AG04450 (cell line): ENCODE results near the gene FRMPD2. TPM values are rescaled to one million over a fixed set of nuclear protein-coding genes. Genes with fewer than 3 reads are reported as not detected.

Experiments
- CTCF ChIA-PET: fragments of 300-600, 350-600 bp; formaldehyde crosslinking; extraction: SDS; loops from one replicate; lab custom pipeline; 2022; ENCODE audit warnings: antibody characterized with exemption, inconsistent platforms; lab: Charles Lee
- POLR2A ChIA-PET: fragments of 350-600 bp; formaldehyde crosslinking; extraction: SDS; loops from one replicate; lab custom pipeline; 2021; ENCODE audit warnings: antibody characterized with exemption, inconsistent platforms; lab: Yijun Ruan, JAX
- DNase-seq: peaks from one replicate; pipeline ENCODE4 v3.0.0-alpha.2; 2011; ENCODE audit warnings: low read depth, low spot score
- H3K27ac ChIP-seq: one replicate; pipeline ENCODE4 v1.5.1; 2012; ENCODE audit warnings: low read depth, low read length, control low read depth
- H3K27me3 ChIP-seq: one replicate; pipeline ENCODE4 v1.6.0; 2012; ENCODE audit warnings: low read length; ENCODE audit not compliant: control insufficient read depth, insufficient read depth
- H3K4me3 ChIP-seq: 2 replicates; pipeline ENCODE4 v1.5.1; 2011; ENCODE audit warnings: mild to moderate bottlenecking, low read depth, low read length, control low read depth
- H3K9me3 ChIP-seq: 2 replicates; pipeline ENCODE4 v1.5.1; 2012; ENCODE audit warnings: low read length; ENCODE audit not compliant: control insufficient read depth, insufficient read depth
- CTCF ChIP-seq: IDR thresholded peaks from 2 replicates; pipeline ENCODE4 v1.5.1; 2011; ENCODE audit warnings: low read depth, low read length, control low read depth, inconsistent platforms
- polyA plus RNA-seq: library from polyadenylated mRNA; depleted of rRNA; stranded (reverse); fragments of >200 nt; gene quantifications from 2 replicates; pipeline ENCODE4 v1.2.3, GENCODE V29; 2011

FRMPD2 gene
- polyA plus RNA-seq, 1 experiment, result not detected

- Histone ChIP-seq H3K27ac (no peak overlapping the region), H3K4me3 (no peak overlapping the region), H3K9me3 (no peaks in the 10 kb centered on the region; the same call in 1 of the 2 replicates), H3K27me3 (peaks cover 10% of the 10 kb centered on the region)
- POLR2A ChIA-PET, result no interaction called here
- TF ChIP-seq CTCF, result no peak
- DNase-seq, result no peak
- CTCF ChIA-PET, result no interaction called here
These were observed 23.4 kb downstream of the FRMPD2 start for GRCh38 chr10:48251152-48251524.

GRCh38 chr10:48249763-48250351 is 24.6 kb downstream of the FRMPD2 start:
- TF ChIP-seq CTCF, result no peak

GRCh38 chr10:48249004-48249762 is 25.3 kb downstream of the FRMPD2 start:
- POLR2A ChIA-PET, result no interaction called here
- no peak for DNase-seq
- Histone ChIP-seq H3K9me3 (no peaks in the 10 kb centered on the region; the same call in 1 of the 2 replicates), H3K27me3 (peaks cover 8% of the 10 kb centered on the region), H3K27ac (no peak overlapping the region), H3K4me3 (no peak overlapping the region)
- CTCF ChIA-PET, result no interaction called here
- no peak for TF ChIP-seq CTCF

More at GRCh38 chr10:48249763-48250351, 24.6 kb downstream of the FRMPD2 start:
- Histone ChIP-seq H3K27ac (no peak overlapping the region), H3K9me3 (no peaks in the 10 kb centered on the region; the same call in 1 of the 2 replicates), H3K4me3 (no peak overlapping the region), H3K27me3 (peaks cover 9% of the 10 kb centered on the region)
- POLR2A ChIA-PET, result no interaction called here
- CTCF ChIA-PET, result no interaction called here
- DNase-seq, result no peak

- ChIA-PET POLR2A (no interaction called here), CTCF (no interaction called here)
- H3K9me3 ChIP-seq, result no peaks in the 10 kb centered on the region; the same call in 1 of the 2 replicates
- no peak overlapping the region for H3K27ac ChIP-seq
- DNase-seq, result no peak
- no peak overlapping the region for H3K4me3 ChIP-seq
- no peak for TF ChIP-seq CTCF
- peaks cover 7% of the 10 kb centered on the region for H3K27me3 ChIP-seq
These were observed 26.0 kb downstream of the FRMPD2 start for GRCh38 chr10:48248462-48248861.

GRCh38 chr10:48247680-48248079 is 26.8 kb downstream of the FRMPD2 start:
- DNase-seq, result no peak
- CTCF ChIA-PET, result no interaction called here
- TF ChIP-seq CTCF, result no peak
- Histone ChIP-seq H3K27me3 (peaks cover 5% of the 10 kb centered on the region), H3K27ac (no peak overlapping the region), H3K9me3 (no peaks in the 10 kb centered on the region; the same call in 1 of the 2 replicates), H3K4me3 (no peak overlapping the region)
- POLR2A ChIA-PET, result no interaction called here
